NCI-H146 (cell line): ENCODE data around the gene VWA7.

Experiments used
- DNase-seq: peaks from one replicate; lab custom pipeline; 2025; lab: John Stamatoyannopoulos, UW

The VWA7 gene

GRCh38 chr6:31778999-31779885 lies 2.1 kb upstream of the VWA7 start:
- DNase-seq, result no peak

GRCh38 chr6:31778193-31778592 lies 1.1 kb upstream of the VWA7 start:
- no peak for DNase-seq

- DNase-seq, result no peak
Observed at GRCh38 chr6:31777667-31778050, 531 bp upstream of the VWA7 start.

GRCh38 chr6:31776485-31776988 lies 591 bp downstream of the VWA7 start:
- DNase-seq, result peak; percentile 77

- no peak for DNase-seq
Observed at GRCh38 chr6:31775633-31776484, 1.3 kb downstream of the VWA7 start.

- no peak for DNase-seq
Observed at GRCh38 chr6:31775184-31775583, 1.9 kb downstream of the VWA7 start.

- no peak for DNase-seq
Observed at GRCh38 chr6:31771992-31772358, 5.2 kb downstream of the VWA7 start.

GRCh38 chr6:31770860-31771259 lies 6.3 kb downstream of the VWA7 start:
- no peak for DNase-seq

GRCh38 chr6:31769684-31770371 lies 7.3 kb downstream of the VWA7 start:
- peak; percentile 78 for DNase-seq

- no peak for DNase-seq
Observed at GRCh38 chr6:31768363-31769257, 8.5 kb downstream of the VWA7 start.

- DNase-seq, result no peak
Observed at GRCh38 chr6:31767096-31767645, 10.0 kb downstream of the VWA7 start.

- no peak for DNase-seq
Observed at GRCh38 chr6:31765910-31766794, 11.0 kb downstream of the VWA7 start.

GRCh38 chr6:31765559-31765909 lies 11.6 kb downstream of the VWA7 start:
- DNase-seq, result no peak

GRCh38 chr6:31764198-31764597 lies 12.9 kb downstream of the VWA7 start:
- no peak for DNase-seq

GRCh38 chr6:31763619-31763940 lies 13.5 kb downstream of the VWA7 start:
- DNase-seq, result no peak

GRCh38 chr6:31762878-31763618 lies 14.1 kb downstream of the VWA7 start:
- DNase-seq, result no peak

GRCh38 chr6:31762356-31762755 lies 14.8 kb downstream of the VWA7 start, which contains the start of gene SAPCD1:
Gene SAPCD1 (plus strand): TSS chr6:31762656. CDS start chr6:31763055, 399 bp downstream.
- DNase-seq, result no peak

- no peak for DNase-seq
Observed at GRCh38 chr6:31761343-31761742, 15.8 kb downstream of the VWA7 start.

GRCh38 chr6:31760790-31761189 lies 16.3 kb downstream of the VWA7 start:
- no peak for DNase-seq
